GM21360 (cell line): Measurements from ENCODE around the gene KLF2.

Experiments
- ATAC-seq: cut with Tn5 transposase; IDR thresholded peaks from one replicate; pipeline ENCODE4 v1.9.1; 2021; ENCODE audit warnings: mild to moderate bottlenecking, moderate library complexity; ENCODE audit not compliant: unreplicated experiment

The KLF2 gene

DNA sequence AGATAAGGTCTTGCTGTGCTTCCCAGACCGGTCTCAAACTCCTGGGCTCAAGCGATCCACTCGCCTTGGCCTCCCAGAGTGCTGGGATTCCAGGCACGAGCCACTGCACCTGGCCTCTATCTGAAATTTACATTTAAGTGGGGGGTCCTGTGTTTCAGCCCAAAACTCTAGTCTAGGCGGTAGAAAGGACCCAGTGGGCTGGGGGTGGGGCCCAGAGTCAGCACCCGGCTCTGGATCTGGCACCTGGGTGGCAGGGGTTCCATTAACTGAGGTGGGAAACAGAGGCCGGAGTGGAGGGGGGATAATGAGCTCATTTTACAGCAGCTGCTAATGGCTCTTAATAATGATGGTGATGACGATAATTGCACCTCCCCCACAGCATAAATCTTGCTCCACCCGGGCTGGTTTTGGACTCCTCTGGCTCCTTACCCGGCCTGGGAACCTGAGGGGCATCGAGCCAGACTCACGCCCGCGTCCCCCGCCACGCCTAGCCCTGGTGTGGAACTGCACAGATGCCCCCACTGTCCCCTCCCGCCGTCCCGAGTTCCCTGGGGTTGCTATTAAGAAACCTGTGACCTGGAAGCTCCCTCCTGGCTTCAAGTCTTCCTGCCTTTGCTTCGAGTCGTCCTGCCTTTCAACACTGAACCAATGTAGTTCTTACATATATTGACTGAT lies 17.8 kb upstream of the KLF2 start:
- no peak for ATAC-seq

GRCh38 chr19:16308081-16308480 lies 16.5 kb upstream of the KLF2 start:
- no peak for ATAC-seq

DNA sequence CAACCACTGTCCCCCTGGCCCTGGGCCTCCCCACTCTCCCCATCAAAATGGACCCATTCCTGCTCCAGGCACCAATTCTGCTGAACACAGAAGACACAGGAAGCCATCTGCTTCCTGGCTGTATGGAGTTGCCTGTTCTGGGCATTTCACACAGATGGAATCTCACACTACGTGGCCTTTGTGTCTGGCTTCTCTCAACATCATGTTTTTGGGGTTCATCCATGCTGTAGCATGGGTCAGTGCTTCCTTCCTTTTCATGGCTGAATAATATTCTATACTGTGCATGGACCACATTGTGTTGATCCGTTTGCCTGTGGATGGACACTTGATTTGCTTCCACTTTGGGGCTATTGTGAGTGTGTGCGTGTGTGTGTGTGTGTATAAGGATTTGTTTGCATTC lies 15.0 kb upstream of the KLF2 start:
- no peak for ATAC-seq

- no peak for ATAC-seq
Measured at GRCh38 chr19:16315825-16316505, 8.7 kb upstream of the KLF2 start.

DNA sequence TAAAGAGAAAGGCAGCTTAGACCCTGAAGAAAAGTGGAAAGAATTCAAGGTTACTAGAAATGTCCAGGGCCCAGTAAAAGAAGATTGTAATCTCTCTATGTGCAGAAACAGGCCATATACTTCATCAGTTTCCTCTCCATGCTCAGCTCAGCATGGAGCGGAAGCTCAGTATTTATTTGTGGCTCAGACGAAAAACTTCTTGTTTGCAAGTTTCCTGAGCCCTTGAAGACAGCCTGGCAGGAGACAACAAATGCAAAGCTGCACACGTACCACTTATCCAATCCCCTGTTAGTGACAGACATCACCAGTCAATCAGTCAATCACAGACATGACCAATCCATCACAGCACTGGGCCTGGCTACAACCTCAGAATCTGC lies 8.1 kb upstream of the KLF2 start:
- no peak for ATAC-seq

GRCh38 chr19:16319481-16319880 lies 5.1 kb upstream of the KLF2 start:
- ATAC-seq, result no peak

GRCh38 chr19:16320987-16321386 lies 3.6 kb upstream of the KLF2 start:
- no peak for ATAC-seq

GRCh38 chr19:16325161-16325527 lies 518 bp downstream of the KLF2 start:
- ATAC-seq, result no peak

GRCh38 chr19:16325641-16326400 lies 1.2 kb downstream of the KLF2 start:
- ATAC-seq, result no peak

- no peak for ATAC-seq
Measured at GRCh38 chr19:16326401-16327168, 2.0 kb downstream of the KLF2 start.

GRCh38 chr19:16327169-16327475 lies 2.5 kb downstream of the KLF2 start:
- no peak for ATAC-seq

DNA sequence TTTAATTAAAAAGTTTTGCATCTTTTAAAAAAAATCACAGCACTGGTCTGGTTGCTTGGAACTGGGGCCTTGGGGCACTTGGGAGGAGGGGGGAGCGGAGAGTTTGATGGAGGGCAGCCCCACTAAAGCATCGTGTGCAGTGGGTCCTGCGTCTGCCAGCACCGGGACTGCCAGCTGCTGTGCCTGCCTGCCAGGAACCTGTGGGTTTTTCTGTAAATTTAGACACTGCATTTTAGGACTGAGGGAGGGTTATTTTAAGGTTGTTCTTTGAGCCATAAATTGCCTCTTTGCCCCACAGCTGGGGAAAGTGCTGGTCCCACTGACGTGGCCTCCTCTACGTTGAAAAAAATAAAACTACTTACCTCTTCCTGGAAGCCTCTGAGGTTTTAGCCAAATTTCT lies 2.9 kb downstream of the KLF2 start:
- ATAC-seq, result no peak

DNA sequence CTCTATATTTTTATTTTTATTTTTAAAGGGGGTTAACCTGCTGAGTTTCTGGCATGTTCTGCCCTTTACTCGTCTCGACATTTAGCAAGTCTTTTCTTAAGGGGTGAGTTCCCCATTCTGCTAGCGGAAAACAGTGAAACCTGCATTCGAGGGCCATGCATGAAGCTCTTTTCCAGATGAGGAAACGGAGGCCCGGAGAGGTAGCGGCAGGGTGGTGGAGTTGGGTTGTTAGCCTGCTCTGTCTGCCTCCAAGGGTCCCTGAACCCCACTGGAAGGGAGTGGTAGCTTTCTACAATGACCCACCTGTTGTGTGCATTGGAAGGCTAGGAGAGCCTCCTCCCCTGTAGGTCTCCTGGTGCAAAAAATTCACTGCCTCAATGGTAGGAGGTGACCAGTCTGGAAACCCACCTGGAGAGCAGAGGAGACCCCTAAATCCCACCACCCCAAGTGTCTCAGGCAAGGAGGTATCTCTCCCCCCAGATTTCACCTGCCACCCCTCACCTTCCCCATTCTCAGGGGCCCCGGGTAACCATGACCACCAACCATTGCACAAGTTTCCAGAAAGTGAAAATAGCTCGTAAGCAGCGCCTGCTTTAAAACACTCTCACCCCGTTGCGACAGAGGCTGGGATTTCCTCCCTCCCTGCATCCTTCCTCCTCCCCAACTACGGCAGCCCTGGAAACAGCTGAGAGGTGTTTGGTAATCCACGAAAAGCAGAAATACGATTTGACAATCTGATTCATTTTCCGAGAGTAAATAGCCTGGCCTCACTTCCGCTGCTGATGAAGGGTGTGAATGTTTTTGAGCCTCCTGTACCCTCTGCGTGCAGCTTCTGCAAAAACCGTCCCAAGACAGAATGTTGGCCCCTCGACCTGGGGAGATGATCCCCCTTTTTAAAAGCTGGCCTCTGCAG lies 3.5 kb downstream of the KLF2 start:
- no peak for ATAC-seq

DNA sequence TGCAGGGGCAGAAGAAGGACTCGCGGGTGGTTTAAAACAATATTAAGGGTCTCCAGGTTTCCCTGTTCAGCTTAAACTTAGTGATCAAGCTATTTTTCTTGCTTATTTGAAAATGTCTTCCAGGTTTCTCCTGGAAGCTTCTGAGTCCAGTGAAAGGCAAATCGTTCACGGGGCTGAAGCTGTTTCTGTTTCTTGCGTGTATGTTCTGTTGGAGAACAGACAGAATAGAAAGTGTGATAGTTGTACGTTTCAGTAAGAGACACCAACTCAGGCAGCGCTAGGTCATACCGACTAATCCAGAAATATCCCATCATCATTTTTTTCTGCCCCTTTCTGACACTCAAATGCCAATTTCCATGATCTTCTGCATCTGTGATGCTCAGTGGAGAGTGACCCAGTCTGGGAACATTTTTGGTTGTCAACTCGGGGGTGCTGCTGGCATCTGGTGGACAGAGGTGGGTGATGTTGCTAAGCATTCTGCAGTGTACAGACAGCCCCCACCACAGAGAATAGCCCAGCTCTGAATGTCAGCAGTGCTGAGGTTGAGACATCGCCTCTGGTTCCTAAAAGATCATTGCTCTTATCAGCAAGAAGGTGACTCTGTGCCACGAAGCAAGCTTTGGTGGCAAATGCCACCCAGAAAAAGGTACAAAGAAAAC lies 4.3 kb downstream of the KLF2 start:
- no peak for ATAC-seq

GRCh38 chr19:16330368-16330801 lies 5.8 kb downstream of the KLF2 start:
- peak; percentile 50 for ATAC-seq

- ATAC-seq, result no peak
Measured at GRCh38 chr19:16330806-16331690, 6.4 kb downstream of the KLF2 start.

DNA sequence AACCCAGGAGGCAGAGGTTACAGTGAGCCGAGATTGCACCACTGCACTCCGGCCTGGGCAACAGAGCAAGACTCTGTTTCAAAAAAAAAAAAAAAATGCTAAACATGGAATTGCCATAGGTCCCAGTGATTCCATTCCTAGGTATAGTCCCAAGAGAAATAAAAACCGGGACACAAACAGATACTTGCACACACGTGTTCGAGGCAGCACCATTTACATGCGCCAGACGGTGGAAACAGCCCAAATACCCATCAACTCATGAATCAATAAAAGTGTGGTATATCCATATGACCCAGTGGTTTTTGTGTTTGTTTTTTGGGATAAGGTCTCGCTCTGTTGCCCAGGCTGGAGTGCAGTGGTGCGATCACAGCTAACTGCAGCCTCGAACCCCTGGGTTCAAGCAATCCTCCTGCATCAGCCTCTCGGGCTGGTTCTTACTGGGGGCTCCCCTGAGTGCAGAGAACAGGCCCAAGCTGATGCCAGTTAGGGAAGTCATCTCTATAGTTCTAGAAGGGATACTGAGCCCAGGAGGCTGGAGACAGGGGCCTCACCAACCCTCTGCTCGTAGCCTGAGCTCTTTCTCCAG lies 8.5 kb downstream of the KLF2 start:
- no peak for ATAC-seq

DNA sequence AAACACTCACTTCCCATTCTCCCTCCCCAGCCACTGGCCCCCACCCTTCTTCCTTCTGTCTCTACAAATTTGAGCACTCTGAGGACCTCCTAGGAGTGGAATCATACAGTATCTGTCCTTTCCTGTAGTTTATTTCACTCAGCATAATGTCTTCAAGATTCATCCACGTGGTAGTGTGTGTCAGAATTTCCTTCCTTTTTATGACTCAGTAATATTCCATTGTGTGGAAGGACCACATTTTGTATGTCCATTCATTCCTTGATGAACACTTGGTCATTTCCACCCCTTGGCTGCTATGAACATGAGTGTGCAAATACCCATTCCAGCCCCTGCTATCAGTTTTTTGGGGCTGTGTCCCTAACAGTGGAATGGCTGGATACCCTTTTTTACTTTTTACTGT lies 9.8 kb downstream of the KLF2 start:
- ATAC-seq, result no peak

DNA sequence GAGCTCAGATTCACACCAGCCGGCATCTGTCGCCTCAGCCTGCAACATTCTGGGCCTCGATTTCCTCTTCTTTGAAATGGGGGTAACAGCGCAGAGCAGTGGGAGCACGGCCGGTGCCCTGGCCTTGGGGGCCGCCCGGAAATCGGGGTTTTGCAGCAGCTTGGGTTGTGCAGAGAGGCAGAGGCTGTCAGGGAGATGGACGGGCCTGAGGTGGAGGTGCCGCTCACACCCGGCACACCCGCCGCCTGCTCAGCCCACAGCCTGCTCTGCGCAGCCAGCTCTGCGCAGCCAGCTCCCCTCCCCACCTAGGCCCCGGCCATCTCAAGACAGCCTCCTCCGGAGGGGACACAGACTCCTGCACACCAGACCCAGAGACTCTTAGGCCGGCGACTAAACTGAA lies 10.6 kb downstream of the KLF2 start:
- ATAC-seq, result no peak
